ENCODE data around the gene VPS35L.

DNA sequence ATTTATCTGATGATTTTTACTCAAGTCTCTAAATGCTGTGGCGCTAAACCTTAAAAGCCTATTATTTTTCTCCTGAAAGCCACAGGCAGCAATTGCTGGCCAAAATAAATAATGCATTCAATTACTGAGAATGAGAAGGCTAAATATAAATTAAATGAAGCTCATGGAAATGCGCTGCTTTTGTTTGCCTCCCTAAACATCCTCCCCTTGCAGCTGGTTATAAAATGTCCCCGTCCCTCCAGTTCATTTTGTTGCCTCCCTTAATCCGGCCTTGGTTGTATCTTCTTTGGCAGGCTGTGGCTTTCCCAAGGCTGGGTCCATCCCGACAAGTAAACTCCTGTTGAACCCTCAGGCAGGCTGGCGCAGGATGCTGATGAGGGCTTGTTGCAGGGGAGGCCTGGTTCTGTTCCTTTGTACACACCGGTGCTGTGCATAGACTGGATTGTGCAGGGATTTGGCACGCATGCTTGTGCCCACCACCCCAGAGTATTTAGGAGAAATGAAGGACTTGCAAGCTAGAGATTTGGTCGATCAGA, 99.8 kb downstream of the VPS35L start:
- TF ChIP-seq, protein P1, sequence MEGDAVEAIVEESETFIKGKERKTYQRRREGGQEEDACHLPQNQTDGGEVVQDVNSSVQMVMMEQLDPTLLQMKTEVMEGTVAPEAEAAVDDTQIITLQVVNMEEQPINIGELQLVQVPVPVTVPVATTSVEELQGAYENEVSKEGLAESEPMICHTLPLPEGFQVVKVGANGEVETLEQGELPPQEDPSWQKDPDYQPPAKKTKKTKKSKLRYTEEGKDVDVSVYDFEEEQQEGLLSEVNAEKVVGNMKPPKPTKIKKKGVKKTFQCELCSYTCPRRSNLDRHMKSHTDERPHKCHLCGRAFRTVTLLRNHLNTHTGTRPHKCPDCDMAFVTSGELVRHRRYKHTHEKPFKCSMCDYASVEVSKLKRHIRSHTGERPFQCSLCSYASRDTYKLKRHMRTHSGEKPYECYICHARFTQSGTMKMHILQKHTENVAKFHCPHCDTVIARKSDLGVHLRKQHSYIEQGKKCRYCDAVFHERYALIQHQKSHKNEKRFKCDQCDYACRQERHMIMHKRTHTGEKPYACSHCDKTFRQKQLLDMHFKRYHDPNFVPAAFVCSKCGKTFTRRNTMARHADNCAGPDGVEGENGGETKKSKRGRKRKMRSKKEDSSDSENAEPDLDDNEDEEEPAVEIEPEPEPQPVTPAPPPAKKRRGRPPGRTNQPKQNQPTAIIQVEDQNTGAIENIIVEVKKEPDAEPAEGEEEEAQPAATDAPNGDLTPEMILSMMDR (conservative IDR thresholded peaks at IDR 0.05; ENCODE audit: low read depth, low read length) = no peak
- TF ChIP-seq EZH2 (IDR thresholded peaks at IDR 0.05; ENCODE audit: borderline replicate concordance, low read depth, low read length, poor library complexity, severe bottlenecking) = no peak

Measured in A673 (cell line).